HG03460 (cell line): Measurements from ENCODE around the gene KREMEN1.

Source experiments
- ATAC-seq: cut with Tn5 transposase; IDR thresholded peaks from one replicate; pipeline ENCODE4 v1.9.1; 2021; ENCODE audit not compliant: unreplicated experiment

KREMEN1 gene

GRCh38 chr22:29048822-29049654 is 23.8 kb upstream of the KREMEN1 start:
- no peak for ATAC-seq

GRCh38 chr22:29049655-29050263 is 23.1 kb upstream of the KREMEN1 start:
- no peak for ATAC-seq

- no peak for ATAC-seq
Measured at GRCh38 chr22:29050457-29050856, 22.4 kb upstream of the KREMEN1 start.

GRCh38 chr22:29053048-29053702 is 19.7 kb upstream of the KREMEN1 start:
- ATAC-seq: no peak

- no peak for ATAC-seq
Measured at GRCh38 chr22:29054251-29054767, 18.5 kb upstream of the KREMEN1 start.

- ATAC-seq: no peak
Measured at GRCh38 chr22:29055192-29055830, 17.5 kb upstream of the KREMEN1 start.

GRCh38 chr22:29056472-29056871 is 16.4 kb upstream of the KREMEN1 start:
- no peak for ATAC-seq

GRCh38 chr22:29060251-29060869 is 12.5 kb upstream of the KREMEN1 start:
- ATAC-seq: no peak

- ATAC-seq: no peak
Measured at GRCh38 chr22:29060931-29061330, 11.9 kb upstream of the KREMEN1 start.

GRCh38 chr22:29061773-29062172 is 11.1 kb upstream of the KREMEN1 start, which contains the start of gene C22orf31:
Gene C22orf31 (minus strand): TSS chr22:29061831. CDS start chr22:29061792, 39 bp downstream.
- ATAC-seq: no peak

- no peak for ATAC-seq
Measured at GRCh38 chr22:29062286-29062821, 10.5 kb upstream of the KREMEN1 start.

- ATAC-seq: no peak
Measured at GRCh38 chr22:29065468-29066190, 7.2 kb upstream of the KREMEN1 start.

GRCh38 chr22:29069463-29069862 is 3.4 kb upstream of the KREMEN1 start:
- no peak for ATAC-seq

GRCh38 chr22:29070490-29070889 is 2.3 kb upstream of the KREMEN1 start:
- ATAC-seq: no peak

- ATAC-seq: no peak
Measured at GRCh38 chr22:29071261-29072045, 1.4 kb upstream of the KREMEN1 start.

- ATAC-seq: peak; percentile 83
Measured at GRCh38 chr22:29072193-29072978, 449 bp upstream of the KREMEN1 start.

GRCh38 chr22:29073618-29074275 is 912 bp downstream of the KREMEN1 start:
- no peak for ATAC-seq
